Measurements from ENCODE around the gene ABCC5. TPM values are rescaled to one million over a fixed set of nuclear protein-coding genes. Genes with fewer than 3 reads are reported as not detected.

Gene ABCC5
- total RNA-seq, 1 donor from 2014 or later, result 67.5 TPM

GRCh38 chr3:183875411-183875810 lies 142.3 kb downstream of the ABCC5 start:
- no peak overlapping the region for H3K27ac ChIP-seq
- no peaks in the 10 kb centered on the region for H3K36me3 ChIP-seq
- intact Hi-C loops (cut with DNase I), result no loop called here
- H3K9me3 ChIP-seq, result no peaks in the 10 kb centered on the region
- H3K27me3 ChIP-seq, result no peaks in the 10 kb centered on the region
- DNase-seq (ENCODE audit: extremely low spot score in 2 of 2), result no peak
- H3K4me1 ChIP-seq, result peaks cover 4% of the 10 kb centered on the region
- TF ChIP-seq CTCF (IDR thresholded peaks at IDR 0.05) (no peak), POLR2A (IDR thresholded peaks at IDR 0.05) (no peak)
- no peak overlapping the region for H3K4me3 ChIP-seq

- no peaks in the 10 kb centered on the region for H3K27me3 ChIP-seq
- H3K4me3 ChIP-seq, result no peak overlapping the region
- no peak for TF ChIP-seq POLR2A (IDR thresholded peaks at IDR 0.05)
- no peak for TF ChIP-seq POLR2AphosphoS5 (IDR thresholded peaks at IDR 0.05; ENCODE audit: insufficient read depth in 1 of 2, low read depth in 1 of 2)
- TF ChIP-seq CTCF (IDR thresholded peaks at IDR 0.05), result no peak
- H3K27ac ChIP-seq, result no peak overlapping the region
- DNase-seq (ENCODE audit: extremely low spot score in 2 of 2), result no peak
- no peaks in the 10 kb centered on the region for H3K9me3 ChIP-seq
- no peaks in the 10 kb centered on the region for H3K36me3 ChIP-seq
- H3K4me1 ChIP-seq, result peaks cover 4% of the 10 kb centered on the region
- intact Hi-C loops (cut with DNase I), result no loop called here
These were observed 143.8 kb downstream of the ABCC5 start for GRCh38 chr3:183873914-183874313.

GRCh38 chr3:183871541-183871940 lies 146.1 kb downstream of the ABCC5 start:
- intact Hi-C loops (cut with DNase I), result no loop called here
- Histone ChIP-seq H3K27ac (no peak overlapping the region), H3K4me3 (no peak overlapping the region), H3K4me1 (peaks cover 4% of the 10 kb centered on the region), H3K9me3 (no peaks in the 10 kb centered on the region), H3K27me3 (no peaks in the 10 kb centered on the region), H3K36me3 (peaks cover 0 to 9% of the 10 kb centered on the region in 2 donors)
- TF ChIP-seq POLR2A (IDR thresholded peaks at IDR 0.05), result no peak
- no peak for TF ChIP-seq POLR2AphosphoS5 (IDR thresholded peaks at IDR 0.05; ENCODE audit: insufficient read depth in 1 of 2, low read depth in 1 of 2)
- no peak for TF ChIP-seq CTCF (IDR thresholded peaks at IDR 0.05)
- no peak for DNase-seq (ENCODE audit: extremely low spot score in 2 of 2)

- intact Hi-C loops (cut with DNase I), result no loop called here
- H3K27me3 ChIP-seq, result no peaks in the 10 kb centered on the region
These were observed 147.1 kb downstream of the ABCC5 start for GRCh38 chr3:183870563-183870962.

More at GRCh38 chr3:183870563-183870962, 147.1 kb downstream of the ABCC5 start:
- no peak for DNase-seq (ENCODE audit: extremely low spot score in 2 of 2)
- Histone ChIP-seq H3K27ac (no peak overlapping the region), H3K9me3 (no peaks in the 10 kb centered on the region), H3K4me1 (peaks cover 4% of the 10 kb centered on the region), H3K4me3 (no peak overlapping the region), H3K36me3 (peaks cover 0 to 17% of the 10 kb centered on the region in 2 donors)
- TF ChIP-seq POLR2AphosphoS5 (IDR thresholded peaks at IDR 0.05; ENCODE audit: insufficient read depth in 1 of 2, low read depth in 1 of 2) (no peak), CTCF (IDR thresholded peaks at IDR 0.05) (no peak), POLR2A (IDR thresholded peaks at IDR 0.05) (no peak)

MicroRNAs encoded within 50 kb of the gene (microRNA counts, 767-probe panel; counts per million panel counts)
- microRNA hsa-miR-4448, result 238 to 261 counts per million in 2 donors

Small RNA genes within 50 kb of the gene (microRNA-seq; reads per million reads assigned to microRNA genes)
- not detected for gene MIR4448 (ENCODE audit: borderline number of aligned reads, borderline replicate concordance)

Small RNA genes within 50 kb of the gene (small RNA-seq; reads per million reads assigned to genes)
- not detected for gene MIR4448

Other genes starting within 250 kb of the ABCC5 start
- gene MAP6D1, start 192.3 kb downstream of the ABCC5 start, total RNA-seq, result not detected
- 36.6 TPM for gene PARL, start 133.0 kb downstream of the ABCC5 start, total RNA-seq
- gene HTR3D, start 13.9 kb upstream of the ABCC5 start, total RNA-seq, result not detected
- not detected for gene HTR3C, start 35.2 kb upstream of the ABCC5 start, total RNA-seq
- not detected for gene HTR3E, start 79.2 kb upstream of the ABCC5 start, total RNA-seq
- 30.2 TPM for gene EIF2B5, start 117.5 kb upstream of the ABCC5 start, total RNA-seq
- gene DVL3, start 137.5 kb upstream of the ABCC5 start, total RNA-seq, result 39.0 TPM
- gene AP2M1, start 157.0 kb upstream of the ABCC5 start, total RNA-seq, result 223 TPM
- gene ABCF3, start 168.3 kb upstream of the ABCC5 start, total RNA-seq, result 94.0 TPM
- gene VWA5B2, start 211.7 kb upstream of the ABCC5 start, total RNA-seq, result 0.98 TPM
- 58.2 TPM for gene ALG3, start 231.1 kb upstream of the ABCC5 start, total RNA-seq
- 5.6 TPM for gene EEF1AKMT4, start 231.8 kb upstream of the ABCC5 start, total RNA-seq
- not detected for gene CAMK2N2, start 243.7 kb upstream of the ABCC5 start, total RNA-seq

Data from vagina (tissue), 2 donors.